Ramos (cell line): Measurements from ENCODE around the gene GJA10.

Experiments
- in situ Hi-C: fragments of 300-500 bp; cut with MboI; formaldehyde crosslinking; loops from one replicate; pipeline ENCODE4 v1.14.3; 2022; ENCODE audit warnings: low sequenced_read_pairs; ENCODE audit not compliant: unreplicated experiment

The GJA10 gene

GRCh38 chr6:89942601-89943000 is 48.3 kb downstream of the GJA10 start:
- in situ Hi-C loops = no loop called here

- in situ Hi-C loops = no loop called here
Observed at GRCh38 chr6:89944181-89944755, 50.0 kb downstream of the GJA10 start.

GRCh38 chr6:89944826-89945407 is 50.6 kb downstream of the GJA10 start:
- in situ Hi-C loops = no loop called here
